ENCODE data around the gene PTGS1.

DNA sequence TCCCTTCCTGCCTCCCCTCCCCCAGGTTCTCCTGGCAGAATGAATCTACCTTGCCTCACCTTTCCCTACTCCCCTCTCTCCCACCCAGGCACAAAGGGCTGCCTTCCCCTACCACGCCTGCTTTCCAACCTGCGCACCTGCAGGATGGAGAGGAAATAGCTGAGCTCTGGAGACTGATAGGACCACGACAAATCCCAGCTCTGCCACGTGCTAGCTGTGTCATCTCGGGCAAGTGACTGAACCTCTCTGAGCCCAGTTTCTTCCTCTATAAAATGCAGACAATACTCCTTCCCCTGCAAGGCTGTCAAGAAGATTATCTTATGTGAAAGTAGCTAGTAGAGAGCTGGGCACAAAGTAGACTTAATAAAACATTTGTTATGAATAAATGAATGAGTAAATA, 31.2 kb upstream of the PTGS1 start:
- no peak for TF ChIP-seq SP1 (IDR thresholded peaks at IDR 0.05)
- no peak for TF ChIP-seq BHLHE40 (IDR thresholded peaks at IDR 0.05; ENCODE audit: borderline replicate concordance)
- TF ChIP-seq FOXA1 (IDR thresholded peaks at IDR 0.05): no peak
- no peak for TF ChIP-seq CTBP1 (IDR thresholded peaks at IDR 0.05; ENCODE audit: borderline replicate concordance)
- no peak for TF ChIP-seq TARDBP (IDR thresholded peaks at IDR 0.05)

Measured in HEK293T (cell line).